Gastroesophageal sphincter (tissue), 4 donors: ENCODE results near the gene RPA1. TPM values are rescaled to one million over a fixed set of nuclear protein-coding genes. Genes with fewer than 3 reads are reported as not detected.
"Not testable (repeated sequence)": the region's sequence is repeated elsewhere in the genome, so short reads cannot be mapped to it uniquely, and the experiment has no call there.

Experiments
- ATAC-seq: fragments of 150-250 bp; one replicate; pipeline ENCODE4 v1.9.1; 2016; ENCODE audit warnings: mild to moderate bottlenecking, moderate library complexity
- H3K27ac ChIP-seq, 4 donors: fragments of 200-600 bp; sonication (generic) in 3 of 4; 1 replicate in 3 of 4; 2 replicates in 1 of 4; pipeline ENCODE4 v1.5.1; 2016 to 2019
- H3K27me3 ChIP-seq: fragments of 200-600 bp; sonication (generic); one replicate; pipeline ENCODE4 v1.5.1; 2019
- H3K36me3 ChIP-seq, 2 donors: fragments of 200-600 bp; sonication (generic); one replicate each; pipeline ENCODE4 v1.5.1; 2019; ENCODE audit warnings: control low read depth in 1 of 2
- H3K4me1 ChIP-seq, 3 donors: fragments of 200-600 bp; sonication (generic); 1 replicate in 2 of 3; 2 replicates in 1 of 3; pipeline ENCODE4 v1.5.1; 2016 to 2019; ENCODE audit warnings: control low read depth in 2 of 3
- H3K4me3 ChIP-seq, 2 donors: fragments of 200-600 bp; sonication (generic); one replicate each; pipeline ENCODE4 v1.5.1; 2019; ENCODE audit warnings: mild to moderate bottlenecking in 1 of 2, moderate library complexity in 1 of 2
- H3K9me3 ChIP-seq, 3 donors: fragments of 200-600 bp; sonication (generic); one replicate each; pipeline ENCODE4 v1.5.1; 2017 to 2019; ENCODE audit warnings: control low read depth in 2 of 3
- EP300 ChIP-seq: sonication (generic); formaldehyde crosslinking; IDR thresholded peaks from one replicate; pipeline ENCODE4 v1.6.1; 2017; ENCODE audit warnings: antibody characterized with exemption, mild to moderate bottlenecking
- POLR2A ChIP-seq, 2 donors: fragments of 450-650 bp; IDR thresholded peaks; one replicate each; pipeline ENCODE4 v1.6.1; 2017; ENCODE audit warnings: antibody characterized with exemption in 2 of 2, mild to moderate bottlenecking in 2 of 2, moderate library complexity in 1 of 2
- POLR2AphosphoS5 ChIP-seq: sonication (generic); formaldehyde crosslinking; IDR thresholded peaks from one replicate; pipeline ENCODE4 v1.6.1; 2017; ENCODE audit warnings: antibody characterized with exemption
- WGBS, 2 donors: methylation state at CpG; one replicate each; pipeline ENCODE4 v1.1.5; 2018; ENCODE audit warnings: low coverage in 1 of 2; 5-methylcytosine and 5-hydroxymethylcytosine counted together
- total RNA-seq, 4 donors: library from RNA; depleted of rRNA; stranded (reverse); fragments of >200 nt; gene quantifications; one replicate each; pipeline ENCODE4 v1.1.0, GENCODE V29; 2016
- TF ChIP-seq, protein P1 (sequence below), 4 experiments: fragments of 200-600 bp in 2 of 4; fragments of 450-650 bp in 2 of 4; sonication (generic) in 1 of 4; IDR thresholded peaks; one replicate each; pipeline ENCODE4 v1.5.1; 2017 to 2019; ENCODE audit warnings: antibody characterized with exemption in 4 of 4, mild to moderate bottlenecking in 2 of 4, moderate library complexity in 2 of 4

RPA1 gene
- total RNA-seq, 4 donors from 2014 or later, result 22.0 to 33.0 (median 25.2) TPM

DNA sequence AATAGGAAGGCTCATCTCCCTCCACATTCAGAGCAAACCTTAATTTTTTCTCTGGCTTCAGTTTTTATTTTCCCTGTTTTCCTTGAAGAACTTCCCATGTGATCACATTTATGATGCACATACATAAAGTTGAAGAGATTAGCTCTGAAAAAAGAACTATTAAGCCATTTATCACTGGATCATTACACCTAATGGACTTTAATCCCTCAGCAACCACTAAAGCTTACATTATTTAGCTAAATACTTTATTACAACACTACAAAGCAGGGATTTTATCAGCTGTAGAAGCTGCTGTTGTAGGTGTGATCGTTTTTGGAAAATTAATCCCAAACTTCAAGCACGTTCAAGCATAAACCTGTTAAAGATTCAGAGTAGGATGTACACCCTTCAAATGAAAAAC, 21.2 kb upstream of the RPA1 start:
- H3K9me3 ChIP-seq, result no peaks in the 10 kb centered on the region
- H3K4me1 ChIP-seq, result no peaks in the 10 kb centered on the region
- ATAC-seq, result no peak
- H3K4me3 ChIP-seq, result no peak overlapping the region
- no peak for TF ChIP-seq EP300
- TF ChIP-seq, protein P1, sequence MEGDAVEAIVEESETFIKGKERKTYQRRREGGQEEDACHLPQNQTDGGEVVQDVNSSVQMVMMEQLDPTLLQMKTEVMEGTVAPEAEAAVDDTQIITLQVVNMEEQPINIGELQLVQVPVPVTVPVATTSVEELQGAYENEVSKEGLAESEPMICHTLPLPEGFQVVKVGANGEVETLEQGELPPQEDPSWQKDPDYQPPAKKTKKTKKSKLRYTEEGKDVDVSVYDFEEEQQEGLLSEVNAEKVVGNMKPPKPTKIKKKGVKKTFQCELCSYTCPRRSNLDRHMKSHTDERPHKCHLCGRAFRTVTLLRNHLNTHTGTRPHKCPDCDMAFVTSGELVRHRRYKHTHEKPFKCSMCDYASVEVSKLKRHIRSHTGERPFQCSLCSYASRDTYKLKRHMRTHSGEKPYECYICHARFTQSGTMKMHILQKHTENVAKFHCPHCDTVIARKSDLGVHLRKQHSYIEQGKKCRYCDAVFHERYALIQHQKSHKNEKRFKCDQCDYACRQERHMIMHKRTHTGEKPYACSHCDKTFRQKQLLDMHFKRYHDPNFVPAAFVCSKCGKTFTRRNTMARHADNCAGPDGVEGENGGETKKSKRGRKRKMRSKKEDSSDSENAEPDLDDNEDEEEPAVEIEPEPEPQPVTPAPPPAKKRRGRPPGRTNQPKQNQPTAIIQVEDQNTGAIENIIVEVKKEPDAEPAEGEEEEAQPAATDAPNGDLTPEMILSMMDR (IDR thresholded peaks at IDR 0.05), result no peak
- TF ChIP-seq POLR2AphosphoS5, result no peak
- no peak for TF ChIP-seq POLR2A (IDR thresholded peaks at IDR 0.05)
- H3K27me3 ChIP-seq, result no peaks in the 10 kb centered on the region
- H3K27ac ChIP-seq, result no peak overlapping the region
- 65 to 83% methylated on average over 2 of the region's 2 CpGs for WGBS, 2 donors
- H3K36me3 ChIP-seq, result peaks cover 0 to 64% of the 10 kb centered on the region in 2 donors

DNA sequence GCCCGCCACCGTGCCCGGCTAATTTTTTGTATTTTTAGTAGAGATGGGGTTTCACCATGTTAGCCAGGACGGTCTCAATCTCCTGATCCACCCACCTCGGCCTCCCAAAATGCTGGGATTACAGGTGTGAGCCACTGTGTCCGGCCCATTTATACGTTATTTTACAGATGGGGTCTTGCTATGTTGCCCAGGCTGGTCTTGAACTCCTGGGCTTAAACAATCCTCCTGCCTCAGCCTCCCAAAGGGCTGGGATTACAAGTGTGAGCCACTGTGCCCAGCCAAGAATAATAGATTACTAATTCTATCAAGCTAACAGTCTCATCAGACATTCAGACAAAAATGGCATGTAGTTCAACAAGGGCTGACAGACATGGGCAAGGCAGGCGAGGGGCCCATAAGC, 20.0 kb upstream of the RPA1 start:
- H3K27me3 ChIP-seq, H3K9me3 ChIP-seq, H3K4me3 ChIP-seq, ATAC-seq, H3K4me1 ChIP-seq, H3K27ac ChIP-seq: not testable (repeated sequence)
- 94 to 100% methylated on average over 4 to 5 of the region's 8 CpGs for WGBS, 2 donors
- peaks cover 0 to 63% of the 10 kb centered on the region in 2 donors for H3K36me3 ChIP-seq

DNA sequence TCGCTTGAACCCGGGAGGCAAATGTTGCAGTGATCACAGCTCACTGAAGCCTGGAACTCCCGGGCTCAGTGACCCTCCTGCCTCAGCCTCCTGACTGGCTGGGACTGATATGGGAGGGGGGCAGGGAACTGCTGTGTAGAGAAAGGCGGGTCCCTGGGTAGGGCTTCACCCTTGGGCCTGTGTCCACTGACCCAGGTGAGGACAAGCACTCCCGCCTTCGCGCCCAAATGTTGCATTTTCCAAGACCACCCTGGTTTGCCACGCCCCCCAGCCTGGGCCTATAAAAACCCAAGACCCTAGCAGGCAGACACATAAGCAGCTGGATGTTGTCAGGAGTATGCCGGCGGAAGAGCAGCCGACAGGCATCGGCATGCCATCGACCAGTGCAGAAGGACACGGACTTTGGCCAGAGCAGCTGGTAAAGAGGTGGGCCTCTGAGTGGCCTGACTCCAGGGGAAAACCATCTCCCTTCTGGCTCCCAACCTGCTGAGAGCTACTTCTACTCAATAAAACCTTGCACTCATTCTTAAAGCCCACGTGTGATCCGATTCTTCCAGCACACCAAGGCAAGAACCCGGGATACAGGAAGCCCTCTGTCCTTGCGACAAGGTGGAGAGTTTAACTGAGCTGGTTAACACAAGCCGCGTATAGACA, 19.2 kb upstream of the RPA1 start:
- Histone ChIP-seq H3K36me3 (peaks cover 0 to 61% of the 10 kb centered on the region in 2 donors), H3K9me3 (no peaks in the 10 kb centered on the region), H3K27ac (no peak overlapping the region), H3K27me3 (no peaks in the 10 kb centered on the region), H3K4me1 (no peaks in the 10 kb centered on the region), H3K4me3 (no peak overlapping the region)
- 70 to 83% methylated on average over 2 to 3 of the region's 20 CpGs for WGBS, 2 donors
- TF ChIP-seq EP300 (no peak), POLR2A (IDR thresholded peaks at IDR 0.05) (no peak), POLR2AphosphoS5 (no peak)
- TF ChIP-seq, protein P1 (IDR thresholded peaks at IDR 0.05), result no peak
- no peak for ATAC-seq

DNA sequence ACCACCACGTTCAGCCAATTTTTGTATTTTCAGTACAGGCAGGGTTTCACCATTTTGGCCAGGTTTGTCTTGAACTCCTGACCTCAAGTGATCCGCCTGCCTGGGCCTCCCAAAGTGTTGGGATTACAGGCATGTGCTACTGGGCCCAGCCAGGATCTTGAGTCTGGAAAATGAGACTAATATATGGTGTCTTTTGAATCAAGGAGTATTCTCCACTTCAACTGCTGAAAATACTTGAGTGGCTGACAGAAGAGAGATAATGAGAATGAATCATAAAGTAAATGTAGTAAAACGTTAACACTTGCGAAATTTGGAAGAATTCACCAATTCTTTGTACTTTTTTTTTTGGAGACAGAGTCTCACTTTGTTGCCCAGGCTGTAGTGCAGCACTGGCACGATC, 16.7 kb upstream of the RPA1 start:
- no peak for TF ChIP-seq POLR2A (IDR thresholded peaks at IDR 0.05)
- no peak for TF ChIP-seq EP300
- TF ChIP-seq, protein P1 (IDR thresholded peaks at IDR 0.05), result no peak
- no peak for TF ChIP-seq POLR2AphosphoS5
- Histone ChIP-seq H3K36me3 (peaks cover 0 to 48% of the 10 kb centered on the region in 2 donors), H3K4me3 (no peak overlapping the region), H3K27ac (no peak overlapping the region), H3K4me1 (no peaks in the 10 kb centered on the region), H3K27me3 (no peaks in the 10 kb centered on the region), H3K9me3 (no peaks in the 10 kb centered on the region)
- WGBS, 2 donors, result 79 to 88% methylated on average over 4 to 5 of the region's 5 CpGs
- ATAC-seq, result no peak

GRCh38 chr17:1820528-1821252, 9.1 kb upstream of the RPA1 start:
- Histone ChIP-seq H3K4me3 (no peak overlapping the region), H3K27me3 (no peaks in the 10 kb centered on the region), H3K9me3 (no peaks in the 10 kb centered on the region), H3K4me1 (no peaks in the 10 kb centered on the region), H3K36me3 (peaks cover 0 to 38% of the 10 kb centered on the region in 2 donors), H3K27ac (no peak overlapping the region)
- TF ChIP-seq POLR2AphosphoS5 (no peak), POLR2A (IDR thresholded peaks at IDR 0.05) (no peak), EP300 (no peak)
- TF ChIP-seq, protein P1 (IDR thresholded peaks at IDR 0.05), result no peak
- no peak for ATAC-seq
- 51 to 74% methylated on average over 4 to 7 of the region's 7 CpGs for WGBS, 2 donors
